Measurements from ENCODE around the gene SLC22A23.

The SLC22A23 gene

GRCh38 chr6:3353213-3353903, 103.5 kb downstream of the SLC22A23 start:
- no peak for DNase-seq (ENCODE audit: low read depth in 2 of 2)

GRCh38 chr6:3352678-3353077, 104.2 kb downstream of the SLC22A23 start:
- DNase-seq (ENCODE audit: low read depth in 2 of 2): no peak

GRCh38 chr6:3351829-3352524, 104.9 kb downstream of the SLC22A23 start:
- no peak for DNase-seq (ENCODE audit: low read depth in 2 of 2)

- no peak for DNase-seq (ENCODE audit: low read depth in 2 of 2)
These were observed 105.7 kb downstream of the SLC22A23 start for GRCh38 chr6:3351105-3351676.

- no peak for DNase-seq (ENCODE audit: low read depth in 2 of 2)
These were observed 106.5 kb downstream of the SLC22A23 start for GRCh38 chr6:3350252-3350796.

GRCh38 chr6:3349388-3350251, 107.2 kb downstream of the SLC22A23 start:
- DNase-seq (ENCODE audit: low read depth in 2 of 2): no peak

GRCh38 chr6:3348821-3349220, 108.0 kb downstream of the SLC22A23 start:
- DNase-seq (ENCODE audit: low read depth in 2 of 2): no peak

- DNase-seq (ENCODE audit: low read depth in 2 of 2): no peak
These were observed 109.0 kb downstream of the SLC22A23 start for GRCh38 chr6:3347826-3348225.

- no peak for DNase-seq (ENCODE audit: low read depth in 2 of 2)
These were observed 109.6 kb downstream of the SLC22A23 start for GRCh38 chr6:3347247-3347646.

- DNase-seq (ENCODE audit: low read depth in 2 of 2): no peak
These were observed 110.4 kb downstream of the SLC22A23 start for GRCh38 chr6:3346476-3346875.

- DNase-seq (ENCODE audit: low read depth in 2 of 2): no peak
These were observed 111.0 kb downstream of the SLC22A23 start for GRCh38 chr6:3345836-3346235.

- DNase-seq (ENCODE audit: low read depth in 2 of 2): no peak
These were observed 113.6 kb downstream of the SLC22A23 start for GRCh38 chr6:3343089-3343883.

GRCh38 chr6:3341467-3341866, 115.4 kb downstream of the SLC22A23 start:
- DNase-seq (ENCODE audit: low read depth in 2 of 2): no peak

GRCh38 chr6:3340894-3341293, 116.0 kb downstream of the SLC22A23 start:
- no peak for DNase-seq (ENCODE audit: low read depth in 2 of 2)

GRCh38 chr6:3340358-3340802, 116.5 kb downstream of the SLC22A23 start:
- DNase-seq (ENCODE audit: low read depth in 2 of 2): no peak

GRCh38 chr6:3339811-3340210, 117.0 kb downstream of the SLC22A23 start:
- no peak for DNase-seq (ENCODE audit: low read depth in 2 of 2)

GRCh38 chr6:3337521-3338350, 119.1 kb downstream of the SLC22A23 start:
- no peak for DNase-seq (ENCODE audit: low read depth in 2 of 2)

GRCh38 chr6:3336859-3337515, 119.9 kb downstream of the SLC22A23 start:
- DNase-seq (ENCODE audit: low read depth in 2 of 2): no peak

- DNase-seq (ENCODE audit: low read depth in 2 of 2): no peak
These were observed 120.6 kb downstream of the SLC22A23 start for GRCh38 chr6:3336066-3336786.

Measured in stimulated activated CD8-positive, alpha-beta memory T cell treated with anti-CD3 and anti-CD28 coated beads, Interleukin-7, amount 100 ng/mL, for 1 hour (primary cell).